Activated naive CD4-positive, alpha-beta T cell treated with anti-CD3 and anti-CD28 coated beads, Interleukin-2, amount 50 U/mL, for 16 hours (primary cell): ENCODE measurements around the gene MTM1.

Experiments used
- DNase-seq: peaks from one replicate; pipeline ENCODE4 v3.0.0-alpha.2; 2020

MTM1 gene

DNA sequence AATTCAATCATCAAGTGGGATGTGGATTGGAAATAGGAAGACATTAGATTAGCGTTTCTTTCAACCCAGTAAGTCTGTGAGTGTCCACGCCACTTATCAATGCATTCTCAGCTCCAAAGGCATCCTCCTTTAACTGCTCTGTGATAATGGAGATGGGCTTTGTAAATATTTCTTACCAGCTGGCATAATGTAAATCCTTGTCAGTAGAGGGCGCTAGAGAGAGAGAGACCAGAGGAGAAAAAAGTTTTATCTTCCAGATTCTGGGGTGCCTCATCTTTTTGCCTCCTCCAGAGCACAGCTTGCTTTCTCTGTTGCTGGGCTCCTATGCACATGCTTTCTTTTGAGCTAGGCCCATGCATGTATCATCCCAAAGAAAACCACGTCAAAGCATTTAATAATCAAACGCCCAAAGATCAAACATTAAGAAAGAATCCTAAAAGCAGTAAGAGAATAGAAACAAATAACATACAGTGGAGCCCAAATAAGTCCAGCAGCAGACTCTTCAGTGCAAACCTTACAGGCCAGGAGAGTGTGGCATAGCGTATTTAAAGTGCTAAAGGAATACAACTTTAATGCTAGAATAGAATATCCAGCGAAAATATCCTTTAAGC lies 115.2 kb downstream of the MTM1 start:
- no peak for DNase-seq

DNA sequence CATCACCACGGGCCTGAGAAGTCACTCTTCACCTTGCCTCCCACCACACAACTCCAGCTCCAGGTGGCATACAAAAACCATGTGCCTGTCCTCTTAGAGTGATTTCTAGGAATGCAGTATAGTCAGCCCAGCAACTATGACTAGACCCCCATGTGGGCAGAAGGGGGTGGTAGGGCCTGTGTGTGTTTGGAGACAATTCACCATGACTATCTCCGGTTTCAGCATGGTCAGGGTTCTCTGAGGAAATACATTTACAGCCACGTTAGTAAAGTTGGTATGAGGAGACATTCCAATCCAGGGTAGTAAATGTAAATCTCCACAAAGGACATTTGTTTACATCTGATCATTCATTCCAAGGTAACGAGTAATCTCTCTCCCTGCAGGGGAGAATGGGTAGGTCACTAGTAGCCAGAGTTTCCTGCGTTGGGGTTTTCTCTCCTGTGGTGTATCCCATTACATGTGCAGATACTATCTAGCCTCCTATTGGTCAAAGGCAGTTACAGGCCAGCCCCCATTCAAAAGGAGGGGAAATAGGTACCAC lies 120.6 kb downstream of the MTM1 start:
- no peak for DNase-seq

GRCh38 chrX:150690126-150690525 lies 121.7 kb downstream of the MTM1 start:
- DNase-seq: peak; percentile 12

DNA sequence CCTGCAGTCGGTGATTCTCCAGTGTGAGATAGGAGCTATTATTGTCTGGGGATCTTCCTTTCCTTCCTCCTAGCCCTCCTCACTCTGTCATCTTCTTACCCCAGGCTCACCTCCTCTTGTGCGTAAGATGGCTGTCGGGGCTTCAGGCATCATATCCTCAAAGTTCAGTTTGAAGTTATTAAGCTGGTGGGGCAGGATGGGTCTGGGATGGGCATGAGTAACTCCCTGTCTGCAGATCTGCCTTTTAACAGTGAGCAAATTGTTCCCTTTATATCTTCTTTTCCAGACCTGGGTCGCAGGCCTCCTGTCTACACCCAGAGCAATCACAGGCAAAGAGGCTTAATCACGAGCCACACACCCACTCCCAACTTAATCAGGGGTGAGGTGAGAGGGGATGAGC lies 123.9 kb downstream of the MTM1 start:
- no peak for DNase-seq

GRCh38 chrX:150692831-150693724 lies 124.7 kb downstream of the MTM1 start, which contains the start of gene MTMR1:
Gene MTMR1 (plus strand): TSS chrX:150693396. CDS start chrX:150693531, 135 bp downstream.
- peak; percentile 63 for DNase-seq

DNA sequence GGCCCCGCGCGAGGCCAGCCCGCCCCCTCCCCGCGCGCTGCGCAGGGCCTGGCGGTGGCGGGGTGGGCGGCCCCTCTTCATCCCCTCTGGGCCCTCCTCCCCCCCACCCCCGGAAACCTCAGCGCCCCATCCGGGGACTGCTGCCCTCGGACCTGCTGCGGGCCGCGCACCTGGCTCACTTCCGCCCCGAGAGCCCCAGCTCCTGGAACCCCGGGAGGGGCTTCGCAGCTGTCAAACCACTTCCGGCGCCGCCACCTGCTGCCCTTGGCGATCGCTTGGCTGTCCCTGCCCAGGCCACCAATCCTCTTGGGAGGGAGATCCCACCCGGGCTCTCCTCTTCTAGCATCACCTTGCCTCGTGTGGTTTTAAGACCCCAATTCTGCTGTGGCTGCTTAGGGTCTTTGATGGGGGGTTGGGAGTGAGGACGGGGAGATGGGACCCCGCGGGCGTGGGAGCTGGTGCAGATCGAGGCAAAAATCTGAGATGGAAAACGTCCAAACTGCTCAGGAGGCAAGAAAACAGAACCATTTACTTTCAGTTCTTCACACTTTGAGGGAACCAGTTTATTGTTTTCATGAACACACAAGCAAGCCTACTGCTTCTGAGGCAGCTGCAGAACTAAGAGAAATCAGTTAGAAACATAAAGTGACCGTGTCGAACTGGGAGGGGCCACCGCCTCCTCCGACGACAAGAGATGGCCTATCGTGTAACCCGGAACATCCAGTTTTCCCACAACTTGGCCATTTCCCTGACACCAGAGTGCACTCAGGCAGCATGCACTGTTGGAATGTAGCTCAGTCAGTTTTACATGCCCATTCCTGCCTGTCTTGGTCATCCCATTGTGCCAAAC lies 125.5 kb downstream of the MTM1 start:
- peak; percentile 52 for DNase-seq

- peak; percentile 19 for DNase-seq
These were observed 126.5 kb downstream of the MTM1 start for GRCh38 chrX:150694738-150695410.

DNA sequence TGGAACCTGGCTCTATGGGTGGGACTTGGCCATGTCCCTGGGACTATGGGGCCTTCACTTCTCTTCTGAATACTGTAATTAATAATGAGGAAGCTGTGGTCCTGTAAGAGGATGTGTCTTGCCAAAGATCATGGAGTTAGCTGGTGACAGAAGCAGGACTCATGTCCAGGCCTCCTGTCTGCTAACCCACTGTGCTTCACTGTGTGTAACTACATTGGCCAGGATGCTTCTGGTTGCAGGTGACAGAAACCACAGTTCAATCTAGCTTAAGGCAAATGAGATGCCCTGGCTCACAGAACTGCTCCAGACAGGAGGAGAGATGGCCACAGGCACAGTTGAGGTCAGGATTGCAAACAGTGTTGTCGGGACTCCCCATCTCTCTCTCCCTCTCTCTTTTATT lies 127.9 kb downstream of the MTM1 start:
- DNase-seq: no peak

- DNase-seq: peak; percentile 14
These were observed 128.4 kb downstream of the MTM1 start for GRCh38 chrX:150696866-150697265.

DNA sequence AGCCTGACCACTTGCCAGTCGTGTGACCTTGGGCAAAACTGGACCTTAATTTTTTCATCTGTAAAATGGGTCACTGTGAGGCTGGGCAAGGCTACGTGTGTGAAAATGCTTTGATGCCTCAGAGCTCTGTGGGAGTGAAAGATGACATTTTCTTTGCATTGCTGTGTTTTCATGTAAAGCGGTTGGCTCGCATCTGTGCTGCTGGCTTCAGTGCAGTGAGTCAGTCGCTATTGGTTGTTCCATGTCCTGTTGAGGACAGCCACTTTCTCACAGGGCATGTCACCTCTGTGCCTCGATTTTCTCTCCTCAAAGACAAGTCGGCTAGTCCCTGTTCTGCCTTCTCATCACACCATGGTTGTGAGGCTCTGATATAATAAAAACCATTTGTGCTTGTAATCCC lies 129.2 kb downstream of the MTM1 start:
- DNase-seq: no peak

- no peak for DNase-seq
These were observed 130.6 kb downstream of the MTM1 start for GRCh38 chrX:150698981-150699380.

- no peak for DNase-seq
These were observed 131.7 kb downstream of the MTM1 start for GRCh38 chrX:150700107-150700506.

DNA sequence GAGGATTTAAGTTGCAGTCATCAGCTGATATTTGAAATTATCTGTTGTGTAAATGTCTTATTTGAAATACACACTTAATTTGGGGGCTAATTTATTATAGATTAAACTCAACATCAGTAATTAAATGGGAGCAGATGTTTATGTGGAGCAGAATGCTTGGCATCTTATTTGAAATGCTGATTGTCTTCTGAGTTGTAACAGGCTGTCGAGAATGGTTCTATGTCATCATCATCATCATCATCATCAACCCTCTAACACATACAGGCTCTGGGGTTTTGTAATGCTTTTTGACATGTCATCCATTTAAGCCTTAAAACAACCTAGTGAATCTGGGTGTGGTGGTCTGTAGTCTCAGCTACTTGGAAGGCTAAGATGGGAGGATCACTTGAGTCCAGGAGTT lies 133.0 kb downstream of the MTM1 start:
- no peak for DNase-seq

- DNase-seq: no peak
These were observed 134.7 kb downstream of the MTM1 start for GRCh38 chrX:150702966-150703694.

DNA sequence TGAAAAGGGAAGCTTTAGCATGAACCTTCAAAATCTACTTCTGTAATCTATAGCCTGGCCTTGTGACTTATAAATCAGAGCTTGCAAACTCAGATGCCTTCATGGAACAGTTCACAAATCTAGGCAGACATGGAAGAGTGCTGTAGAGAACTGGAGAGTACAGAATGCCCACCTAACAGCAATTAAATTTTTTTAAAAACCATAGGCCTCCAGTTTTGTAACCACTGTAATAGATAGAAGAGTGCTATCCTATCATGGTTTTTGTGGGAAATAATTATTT lies 135.2 kb downstream of the MTM1 start:
- no peak for DNase-seq

DNA sequence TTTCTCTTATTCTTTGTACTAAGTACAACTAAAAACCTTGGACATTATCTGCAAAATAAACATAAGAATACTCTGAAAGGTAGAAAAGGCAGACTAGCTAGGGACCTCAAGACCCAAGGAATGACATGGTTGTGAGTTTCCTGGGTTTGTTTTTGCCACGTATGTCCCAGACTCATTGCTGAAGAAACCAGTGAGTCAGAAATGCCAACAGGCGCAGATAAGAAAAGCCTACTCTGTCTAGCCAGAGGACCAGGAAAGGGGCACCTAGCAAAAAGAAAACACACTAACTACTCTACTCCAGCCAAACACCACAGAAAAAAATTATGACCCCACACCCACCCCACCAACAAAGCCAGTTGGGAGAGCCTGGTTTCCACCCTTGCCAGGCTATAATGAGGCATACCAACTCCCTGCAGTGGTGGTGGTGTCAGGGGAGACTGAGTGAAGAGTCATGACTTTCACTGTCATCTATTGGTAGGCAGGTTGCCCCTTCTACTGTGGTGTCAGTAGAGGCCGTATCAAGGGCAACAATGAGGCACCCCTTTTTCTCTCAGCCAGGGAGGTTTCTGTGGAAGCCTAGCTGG lies 135.7 kb downstream of the MTM1 start:
- no peak for DNase-seq

DNA sequence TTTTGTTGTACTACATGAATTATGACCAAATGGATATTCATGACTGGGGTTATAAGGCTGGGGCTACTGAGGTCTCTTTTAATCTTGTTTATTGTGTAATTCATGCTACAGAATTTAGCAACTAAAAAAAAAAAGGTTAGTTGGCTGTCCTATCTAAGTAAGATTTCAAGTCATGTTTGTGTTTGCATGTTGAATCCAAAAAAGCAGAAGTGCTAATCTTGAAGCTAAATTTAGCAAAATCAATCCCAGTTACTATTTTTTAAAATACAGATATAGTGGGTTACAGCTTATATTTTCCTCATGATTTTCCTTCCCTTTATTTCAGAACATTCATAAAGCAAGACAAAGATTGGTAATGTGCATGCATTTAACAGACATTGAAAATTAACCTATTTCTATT lies 144.2 kb downstream of the MTM1 start:
- DNase-seq: no peak

- DNase-seq: no peak
These were observed 146.8 kb downstream of the MTM1 start for GRCh38 chrX:150715184-150715583.

- DNase-seq: no peak
These were observed 151.2 kb downstream of the MTM1 start for GRCh38 chrX:150719621-150720020.
